ENCODE results near the gene PCDH15. TPM values are rescaled to one million over a fixed set of nuclear protein-coding genes. Genes with fewer than 3 reads are reported as not detected.
"Not testable (repeated sequence)": the region's sequence is repeated elsewhere in the genome, so short reads cannot be mapped to it uniquely, and the experiment has no call there.

The PCDH15 gene
- total RNA-seq, 2 donors from 2014 or later = 0.19 to 0.51 TPM

DNA sequence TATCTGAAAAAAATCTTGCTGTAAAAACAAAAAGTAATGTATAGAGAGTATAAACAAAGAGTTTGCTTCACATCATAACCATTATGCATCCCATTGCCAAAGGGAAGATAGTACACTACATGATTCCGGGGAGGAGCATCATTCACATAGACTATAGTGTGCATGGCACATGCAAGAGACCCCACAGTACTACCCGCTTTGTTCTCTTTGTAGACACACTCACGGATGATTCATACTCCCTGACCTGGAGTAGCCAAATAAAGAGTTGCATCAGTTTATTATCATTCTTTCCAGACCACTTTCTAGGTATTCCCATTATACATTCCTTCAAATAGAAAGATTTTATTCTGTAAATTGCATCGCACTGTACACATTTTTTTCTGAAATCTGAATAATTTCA, 356.9 kb downstream of the PCDH15 start:
- H3K9me3 ChIP-seq = no peaks in the 10 kb centered on the region
- no peak overlapping the region for H3K27ac ChIP-seq
- no peaks in the 10 kb centered on the region for H3K4me1 ChIP-seq
- no peak for DNase-seq (ENCODE audit: low spot score)
- H3K27me3 ChIP-seq = no peaks in the 10 kb centered on the region
- TF ChIP-seq, protein P1, sequence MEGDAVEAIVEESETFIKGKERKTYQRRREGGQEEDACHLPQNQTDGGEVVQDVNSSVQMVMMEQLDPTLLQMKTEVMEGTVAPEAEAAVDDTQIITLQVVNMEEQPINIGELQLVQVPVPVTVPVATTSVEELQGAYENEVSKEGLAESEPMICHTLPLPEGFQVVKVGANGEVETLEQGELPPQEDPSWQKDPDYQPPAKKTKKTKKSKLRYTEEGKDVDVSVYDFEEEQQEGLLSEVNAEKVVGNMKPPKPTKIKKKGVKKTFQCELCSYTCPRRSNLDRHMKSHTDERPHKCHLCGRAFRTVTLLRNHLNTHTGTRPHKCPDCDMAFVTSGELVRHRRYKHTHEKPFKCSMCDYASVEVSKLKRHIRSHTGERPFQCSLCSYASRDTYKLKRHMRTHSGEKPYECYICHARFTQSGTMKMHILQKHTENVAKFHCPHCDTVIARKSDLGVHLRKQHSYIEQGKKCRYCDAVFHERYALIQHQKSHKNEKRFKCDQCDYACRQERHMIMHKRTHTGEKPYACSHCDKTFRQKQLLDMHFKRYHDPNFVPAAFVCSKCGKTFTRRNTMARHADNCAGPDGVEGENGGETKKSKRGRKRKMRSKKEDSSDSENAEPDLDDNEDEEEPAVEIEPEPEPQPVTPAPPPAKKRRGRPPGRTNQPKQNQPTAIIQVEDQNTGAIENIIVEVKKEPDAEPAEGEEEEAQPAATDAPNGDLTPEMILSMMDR (IDR thresholded peaks at IDR 0.05) = no peak
- no peak overlapping the region for H3K4me3 ChIP-seq
- no peaks in the 10 kb centered on the region for H3K36me3 ChIP-seq

DNA sequence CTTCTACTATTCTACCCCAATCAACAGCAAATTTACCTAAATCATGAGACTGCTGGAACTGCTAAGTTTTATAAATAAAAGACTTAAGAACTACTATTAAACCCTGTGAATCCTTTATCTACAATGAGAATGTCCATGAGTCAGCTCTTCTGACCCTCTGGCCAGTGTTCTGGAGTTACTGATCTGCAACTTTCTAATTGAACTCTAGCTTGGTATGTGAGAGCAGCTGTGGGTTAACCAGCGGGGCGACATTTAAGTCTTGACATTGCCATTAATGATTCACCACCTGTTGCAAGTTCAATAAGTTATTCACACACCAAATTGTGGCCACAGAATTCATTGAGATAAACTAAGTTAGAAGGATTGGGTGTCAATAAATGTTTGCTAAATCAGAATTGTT, 359.8 kb downstream of the PCDH15 start:
- TF ChIP-seq, protein P1 (IDR thresholded peaks at IDR 0.05) = no peak
- Histone ChIP-seq H3K36me3 (no peaks in the 10 kb centered on the region), H3K27ac (no peak overlapping the region), H3K4me1 (no peaks in the 10 kb centered on the region), H3K4me3 (no peak overlapping the region), H3K27me3 (no peaks in the 10 kb centered on the region), H3K9me3 (no peaks in the 10 kb centered on the region)
- DNase-seq (ENCODE audit: low spot score) = no peak

DNA sequence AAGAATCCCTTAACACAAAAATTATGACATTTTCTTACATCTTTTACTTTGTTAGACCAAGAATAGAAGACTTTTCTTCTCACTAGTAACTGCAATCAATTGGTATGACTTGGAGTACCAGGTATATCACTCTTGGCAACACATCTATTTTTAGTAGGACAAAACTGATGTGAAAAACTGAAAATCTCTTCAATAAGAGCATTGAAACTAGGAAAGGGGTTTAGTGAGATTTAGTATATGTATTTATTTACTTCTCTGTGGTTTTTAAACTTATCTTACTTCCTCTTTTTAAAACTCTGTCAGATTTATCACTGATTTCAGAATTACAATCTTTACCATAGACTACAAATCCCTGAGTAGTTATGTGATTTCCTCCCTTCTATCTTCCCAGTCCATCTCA, 366.2 kb downstream of the PCDH15 start:
- Histone ChIP-seq H3K9me3 (peaks cover 0 to 6% of the 10 kb centered on the region in 2 donors), H3K4me1 (no peaks in the 10 kb centered on the region), H3K27ac (no peak overlapping the region), H3K36me3 (no peaks in the 10 kb centered on the region), H3K4me3 (no peak overlapping the region), H3K27me3 (no peaks in the 10 kb centered on the region)
- TF ChIP-seq, protein P1 (IDR thresholded peaks at IDR 0.05) = no peak
- no peak for DNase-seq (ENCODE audit: low spot score)

DNA sequence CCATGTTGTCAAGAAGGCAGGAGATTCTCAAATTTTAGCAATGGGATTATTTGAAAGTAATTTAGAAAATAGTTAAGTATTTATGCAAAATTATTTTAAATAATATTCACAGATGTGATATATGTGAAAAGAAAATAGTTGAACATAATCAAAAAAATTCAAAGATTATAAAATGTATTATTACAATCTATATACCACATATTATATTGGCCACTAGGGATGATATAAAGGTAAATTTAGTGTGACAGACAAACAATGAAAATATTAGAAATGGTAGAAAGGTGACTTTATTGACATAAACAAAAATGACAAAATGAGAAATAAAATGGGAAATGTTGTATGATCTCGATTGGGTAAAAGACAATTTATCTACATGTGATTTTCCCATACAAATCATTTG, 385.5 kb downstream of the PCDH15 start:
- no peaks in the 10 kb centered on the region for H3K27me3 ChIP-seq
- H3K9me3 ChIP-seq = no peaks in the 10 kb centered on the region
- H3K27ac ChIP-seq = no peak overlapping the region
- DNase-seq (ENCODE audit: low spot score) = no peak
- no peaks in the 10 kb centered on the region for H3K4me1 ChIP-seq
- no peak overlapping the region for H3K4me3 ChIP-seq
- no peaks in the 10 kb centered on the region for H3K36me3 ChIP-seq
- TF ChIP-seq, protein P1 (IDR thresholded peaks at IDR 0.05) = no peak

DNA sequence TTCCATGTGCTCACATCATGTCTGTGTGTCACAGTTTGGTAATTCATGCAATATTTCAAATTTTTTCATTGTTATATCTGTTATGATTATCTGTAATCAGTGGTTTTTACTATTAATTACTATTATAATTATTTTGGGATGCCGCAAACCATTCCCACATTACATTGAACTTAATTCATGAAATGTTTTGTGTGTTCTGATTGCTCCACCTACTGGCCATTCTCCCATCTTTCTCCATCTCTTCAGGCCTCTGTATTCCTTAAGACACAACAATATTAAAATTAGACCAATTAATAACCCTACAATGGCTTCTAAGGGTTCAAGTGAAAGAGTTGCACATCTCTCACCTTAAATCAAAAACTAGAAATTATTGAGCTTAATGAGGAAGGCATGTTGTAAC, 398.5 kb downstream of the PCDH15 start:
- no peaks in the 10 kb centered on the region for H3K9me3 ChIP-seq
- DNase-seq (ENCODE audit: low spot score) = no peak
- no peaks in the 10 kb centered on the region for H3K4me1 ChIP-seq
- TF ChIP-seq, protein P1 (IDR thresholded peaks at IDR 0.05) = peak in 1 of 2 donors; percentile 31
- H3K4me3 ChIP-seq = no peak overlapping the region
- H3K36me3 ChIP-seq = no peaks in the 10 kb centered on the region
- H3K27me3 ChIP-seq = no peaks in the 10 kb centered on the region
- no peak overlapping the region for H3K27ac ChIP-seq

DNA sequence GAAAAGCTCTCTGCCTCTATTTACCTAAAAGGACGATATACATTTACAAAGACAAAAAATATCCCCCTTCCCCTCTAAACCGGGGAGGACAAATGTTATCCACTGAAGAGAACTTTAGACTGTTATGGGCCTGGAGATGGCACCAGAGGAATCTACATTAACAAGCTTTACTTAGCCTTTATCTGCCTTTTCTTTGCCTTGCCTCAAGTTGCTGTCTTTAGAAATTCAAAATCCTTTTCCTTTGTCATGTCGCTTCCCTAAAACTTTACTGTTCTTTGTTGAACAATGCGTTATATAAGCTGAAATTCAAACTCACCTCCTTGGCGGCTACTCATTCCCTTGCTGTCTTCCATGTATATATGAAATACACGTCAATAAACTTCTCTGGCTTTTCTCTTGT, 405.0 kb downstream of the PCDH15 start:
- DNase-seq (ENCODE audit: low spot score) = no peak
- TF ChIP-seq, protein P1 (IDR thresholded peaks at IDR 0.05) = no peak
- H3K36me3 ChIP-seq = no peaks in the 10 kb centered on the region
- H3K27me3 ChIP-seq = no peaks in the 10 kb centered on the region
- H3K27ac ChIP-seq = no peak overlapping the region
- H3K4me1 ChIP-seq = no peaks in the 10 kb centered on the region
- H3K9me3 ChIP-seq = no peaks in the 10 kb centered on the region
- H3K4me3 ChIP-seq = no peak overlapping the region

DNA sequence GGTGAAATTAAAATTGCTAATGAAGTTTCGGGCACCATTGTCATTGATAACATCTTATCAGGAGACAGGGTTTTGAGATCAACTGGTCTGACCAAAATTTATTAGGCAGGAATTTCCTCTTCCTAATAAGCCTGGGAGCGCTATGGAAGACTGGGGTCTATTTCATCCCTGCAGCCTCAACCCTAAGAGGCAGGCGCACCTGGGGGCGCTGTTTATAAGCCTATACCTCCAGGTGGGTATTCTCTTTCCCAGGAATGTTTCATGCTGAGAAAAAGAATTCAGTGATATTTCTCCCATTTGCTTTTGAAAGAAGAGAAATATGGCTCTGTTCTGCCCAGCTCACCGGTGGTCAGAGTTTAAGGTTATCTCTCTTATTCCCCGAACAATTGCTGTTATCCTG, 406.4 kb downstream of the PCDH15 start:
- H3K4me3 ChIP-seq; H3K27ac ChIP-seq; H3K9me3 ChIP-seq; H3K27me3 ChIP-seq; H3K4me1 ChIP-seq; DNase-seq (ENCODE audit: low spot score); H3K36me3 ChIP-seq: not testable (repeated sequence)
